ENCODE results near the gene DOP1A.

The DOP1A gene

GRCh38 chr6:83068616-83069015 lies 1.1 kb downstream of the DOP1A start:
- TF ChIP-seq FOXP2 (optimal IDR thresholded peaks at IDR 0.05; ENCODE audit: borderline replicate concordance, extremely low read depth, extremely low read length, insufficient read depth) (no peak), TAF1 (IDR thresholded peaks at IDR 0.05; ENCODE audit: borderline replicate concordance, insufficient read depth, low read length) (no peak), POLR2AphosphoS5 (IDR thresholded peaks at IDR 0.05; ENCODE audit: low read depth, low read length) (no peak), REST (IDR thresholded peaks at IDR 0.05; ENCODE audit: insufficient read depth in 1 of 2, low read depth in 2 of 2, low read length in 2 of 2) (no peak), SIN3A (IDR thresholded peaks at IDR 0.05; ENCODE audit: borderline replicate concordance, insufficient read depth, low read length) (no peak)

GRCh38 chr6:83069633-83070032 lies 2.2 kb downstream of the DOP1A start:
- TF ChIP-seq SIN3A (IDR thresholded peaks at IDR 0.05; ENCODE audit: borderline replicate concordance, insufficient read depth, low read length): no peak
- TF ChIP-seq REST (IDR thresholded peaks at IDR 0.05; ENCODE audit: insufficient read depth in 1 of 2, low read depth in 2 of 2, low read length in 2 of 2): no peak
- no peak for TF ChIP-seq FOXP2 (optimal IDR thresholded peaks at IDR 0.05; ENCODE audit: borderline replicate concordance, extremely low read depth, extremely low read length, insufficient read depth)
- TF ChIP-seq TAF1 (IDR thresholded peaks at IDR 0.05; ENCODE audit: borderline replicate concordance, insufficient read depth, low read length): no peak
- TF ChIP-seq POLR2AphosphoS5 (IDR thresholded peaks at IDR 0.05; ENCODE audit: low read depth, low read length): no peak

GRCh38 chr6:83071023-83071422 lies 3.6 kb downstream of the DOP1A start:
- no peak for TF ChIP-seq TAF1 (IDR thresholded peaks at IDR 0.05; ENCODE audit: borderline replicate concordance, insufficient read depth, low read length)
- TF ChIP-seq SIN3A (IDR thresholded peaks at IDR 0.05; ENCODE audit: borderline replicate concordance, insufficient read depth, low read length): no peak
- TF ChIP-seq REST (IDR thresholded peaks at IDR 0.05; ENCODE audit: insufficient read depth in 1 of 2, low read depth in 2 of 2, low read length in 2 of 2): no peak
- TF ChIP-seq POLR2AphosphoS5 (IDR thresholded peaks at IDR 0.05; ENCODE audit: low read depth, low read length): no peak

- TF ChIP-seq POLR2AphosphoS5 (IDR thresholded peaks at IDR 0.05; ENCODE audit: low read depth, low read length) (no peak), FOXP2 (optimal IDR thresholded peaks at IDR 0.05; ENCODE audit: borderline replicate concordance, extremely low read depth, extremely low read length, insufficient read depth) (no peak), TAF1 (IDR thresholded peaks at IDR 0.05; ENCODE audit: borderline replicate concordance, insufficient read depth, low read length) (no peak), REST (IDR thresholded peaks at IDR 0.05; ENCODE audit: insufficient read depth in 1 of 2, low read depth in 2 of 2, low read length in 2 of 2) (no peak), SIN3A (IDR thresholded peaks at IDR 0.05; ENCODE audit: borderline replicate concordance, insufficient read depth, low read length) (no peak)
These were observed 4.2 kb downstream of the DOP1A start for GRCh38 chr6:83071707-83072106.

- TF ChIP-seq POLR2AphosphoS5 (IDR thresholded peaks at IDR 0.05; ENCODE audit: low read depth, low read length) (no peak), SIN3A (IDR thresholded peaks at IDR 0.05; ENCODE audit: borderline replicate concordance, insufficient read depth, low read length) (no peak), FOXP2 (optimal IDR thresholded peaks at IDR 0.05; ENCODE audit: borderline replicate concordance, extremely low read depth, extremely low read length, insufficient read depth) (no peak), TAF1 (IDR thresholded peaks at IDR 0.05; ENCODE audit: borderline replicate concordance, insufficient read depth, low read length) (no peak), REST (IDR thresholded peaks at IDR 0.05; ENCODE audit: insufficient read depth in 1 of 2, low read depth in 2 of 2, low read length in 2 of 2) (no peak)
These were observed 5.3 kb downstream of the DOP1A start for GRCh38 chr6:83072726-83073125.
